Nephron (organoid): ENCODE results near the gene ZNF827.

Experiments used
- H3K27ac Mint-ChIP-seq, 3 experiments: 2 replicates each; pipeline ENCODE4 v1.8.0; 2020; ENCODE audit warnings: mixed read lengths in 3 of 3, mild to moderate bottlenecking in 2 of 3, moderate library complexity in 1 of 3
- H3K27me3 Mint-ChIP-seq: 2 replicates; pipeline ENCODE4 v1.8.0; 2021; ENCODE audit warnings: low read depth, mild to moderate bottlenecking, moderate library complexity, mixed read lengths
- H3K36me3 Mint-ChIP-seq: 2 replicates; pipeline ENCODE4 v1.8.0; 2020; ENCODE audit warnings: low read depth, mixed read lengths
- H3K4me1 Mint-ChIP-seq: 2 replicates; pipeline ENCODE4 v1.8.0; 2020; ENCODE audit warnings: mixed read lengths
- H3K4me3 Mint-ChIP-seq, 3 experiments: 2 replicates each; pipeline ENCODE4 v1.8.0; 2020; ENCODE audit warnings: mild to moderate bottlenecking in 3 of 3, mixed read lengths in 3 of 3, moderate library complexity in 2 of 3
- H3K9me3 Mint-ChIP-seq: 2 replicates; pipeline ENCODE4 v1.8.0; 2020; ENCODE audit warnings: mixed read lengths
- TF ChIP-seq, protein P1 (sequence below), 3 experiments: fragments of 200-600 bp; sonication (generic); IDR thresholded peaks; one replicate each; pipeline ENCODE4 v1.5.0; 2021; ENCODE audit warnings: antibody characterized with exemption in 3 of 3; ENCODE audit not compliant: unreplicated experiment in 3 of 3

Gene ZNF827

DNA sequence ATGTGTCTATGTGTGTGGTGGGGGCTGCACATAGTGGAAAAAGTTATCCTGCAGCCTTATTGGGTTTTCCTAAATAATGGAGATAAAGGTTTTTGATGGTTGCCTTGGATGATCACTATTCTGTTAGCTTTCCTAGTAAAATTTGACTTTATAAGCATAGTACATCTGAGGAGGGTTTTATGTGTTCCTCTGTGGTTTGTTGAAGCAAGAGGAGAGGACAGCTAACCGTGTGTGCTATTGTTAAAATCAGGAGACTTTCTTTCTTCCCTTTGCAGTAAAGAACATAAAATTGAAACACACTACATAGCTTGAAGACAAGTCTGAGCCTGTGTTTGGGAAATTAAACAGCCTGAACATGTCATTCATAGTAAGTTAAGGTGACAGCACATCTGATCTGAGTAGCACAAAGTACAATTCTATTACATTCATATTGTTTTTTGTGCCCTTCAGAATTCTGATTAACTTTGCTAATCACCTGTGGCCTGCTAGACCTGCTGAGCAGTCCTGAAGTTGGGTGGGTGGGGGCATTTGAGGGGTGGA is 221.9 kb downstream of the ZNF827 start:
- Mint-ChIP-seq H3K36me3 (no peaks in the 10 kb centered on the region), H3K4me1 (peaks cover 37% of the 10 kb centered on the region), H3K27ac (peak overlapping the region; percentile 28 to 83 (median 34)), H3K4me3 (no peak overlapping the region), H3K9me3 (peaks cover 8% of the 10 kb centered on the region), H3K27me3 (peaks cover 4% of the 10 kb centered on the region)
- TF ChIP-seq, protein P1, sequence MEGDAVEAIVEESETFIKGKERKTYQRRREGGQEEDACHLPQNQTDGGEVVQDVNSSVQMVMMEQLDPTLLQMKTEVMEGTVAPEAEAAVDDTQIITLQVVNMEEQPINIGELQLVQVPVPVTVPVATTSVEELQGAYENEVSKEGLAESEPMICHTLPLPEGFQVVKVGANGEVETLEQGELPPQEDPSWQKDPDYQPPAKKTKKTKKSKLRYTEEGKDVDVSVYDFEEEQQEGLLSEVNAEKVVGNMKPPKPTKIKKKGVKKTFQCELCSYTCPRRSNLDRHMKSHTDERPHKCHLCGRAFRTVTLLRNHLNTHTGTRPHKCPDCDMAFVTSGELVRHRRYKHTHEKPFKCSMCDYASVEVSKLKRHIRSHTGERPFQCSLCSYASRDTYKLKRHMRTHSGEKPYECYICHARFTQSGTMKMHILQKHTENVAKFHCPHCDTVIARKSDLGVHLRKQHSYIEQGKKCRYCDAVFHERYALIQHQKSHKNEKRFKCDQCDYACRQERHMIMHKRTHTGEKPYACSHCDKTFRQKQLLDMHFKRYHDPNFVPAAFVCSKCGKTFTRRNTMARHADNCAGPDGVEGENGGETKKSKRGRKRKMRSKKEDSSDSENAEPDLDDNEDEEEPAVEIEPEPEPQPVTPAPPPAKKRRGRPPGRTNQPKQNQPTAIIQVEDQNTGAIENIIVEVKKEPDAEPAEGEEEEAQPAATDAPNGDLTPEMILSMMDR (IDR thresholded peaks at IDR 0.05; ENCODE audit: unreplicated experiment in 3 of 3), result no peak

DNA sequence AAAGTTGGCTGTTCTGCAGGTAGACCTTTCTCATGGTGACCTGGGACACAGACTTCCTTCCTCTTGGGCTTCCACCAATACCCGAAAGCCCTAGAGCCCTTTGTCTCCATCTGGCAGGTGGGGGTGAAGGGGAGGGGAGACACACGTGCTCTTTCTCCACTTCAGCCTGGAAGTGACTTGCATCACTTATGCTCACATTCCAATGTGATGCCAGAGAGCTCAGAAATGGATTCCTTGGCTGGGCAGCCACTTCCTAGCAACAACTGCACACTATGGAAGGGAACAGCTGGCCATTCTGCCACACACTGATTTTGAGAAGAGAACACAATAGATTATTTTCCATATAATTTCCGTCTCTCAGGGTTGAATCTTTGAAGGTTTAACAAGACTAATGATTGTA is 222.4 kb downstream of the ZNF827 start:
- H3K4me1 Mint-ChIP-seq, result peaks cover 32% of the 10 kb centered on the region
- H3K36me3 Mint-ChIP-seq, result no peaks in the 10 kb centered on the region
- TF ChIP-seq, protein P1 (IDR thresholded peaks at IDR 0.05; ENCODE audit: unreplicated experiment in 3 of 3), result no peak
- H3K4me3 Mint-ChIP-seq, result no peak overlapping the region
- peaks cover 12% of the 10 kb centered on the region for H3K9me3 Mint-ChIP-seq
- H3K27ac Mint-ChIP-seq, result peak overlapping the region; percentile 28 to 83 (median 34)
- peaks cover 4% of the 10 kb centered on the region for H3K27me3 Mint-ChIP-seq

DNA sequence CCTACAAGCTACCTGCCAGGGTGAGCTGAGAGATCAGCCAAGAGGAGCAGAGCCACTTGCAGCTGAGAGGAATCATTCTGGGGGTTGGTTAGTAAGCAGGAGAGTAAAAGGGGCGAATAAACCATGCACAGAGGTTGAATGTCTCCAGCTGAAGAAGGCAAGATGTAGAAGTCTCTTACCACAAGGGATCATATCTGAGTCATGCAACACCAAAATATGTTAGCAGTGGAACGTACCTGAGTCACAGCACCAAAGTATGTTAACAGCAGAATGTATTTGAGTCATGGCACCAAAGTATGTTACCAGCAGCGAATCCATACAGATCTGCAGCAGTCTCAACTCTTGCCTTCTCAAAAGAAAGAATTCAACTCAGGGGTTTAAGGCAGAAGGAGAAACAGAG is 228.8 kb downstream of the ZNF827 start:
- Mint-ChIP-seq H3K27me3 (no peaks in the 10 kb centered on the region), H3K4me3 (no peak overlapping the region), H3K36me3 (no peaks in the 10 kb centered on the region), H3K4me1 (no peaks in the 10 kb centered on the region), H3K27ac (peak overlapping the region in 1 of 3 experiments; percentile 24), H3K9me3 (peaks cover 28% of the 10 kb centered on the region)
- TF ChIP-seq, protein P1 (IDR thresholded peaks at IDR 0.05; ENCODE audit: unreplicated experiment in 3 of 3), result no peak

DNA sequence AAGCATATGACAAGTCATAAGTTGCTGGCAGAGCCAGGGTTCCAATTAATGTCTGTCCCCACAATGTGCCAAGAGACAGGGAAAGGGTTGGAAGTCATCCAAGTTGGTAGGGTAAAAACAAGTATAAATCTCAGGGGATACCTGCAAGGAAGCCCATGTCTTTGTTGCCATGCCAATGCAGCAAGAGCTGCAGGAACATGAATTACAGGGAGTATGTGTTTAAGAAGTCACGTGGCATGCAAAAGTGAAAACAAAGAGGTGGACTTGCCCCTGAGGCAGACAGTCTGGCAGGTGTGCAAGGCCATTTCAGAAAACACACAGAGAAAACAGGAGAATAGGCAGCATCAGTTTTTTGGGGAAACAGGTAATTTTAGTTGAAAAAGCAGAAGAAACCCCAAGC is 229.3 kb downstream of the ZNF827 start:
- Mint-ChIP-seq H3K27ac (peak overlapping the region in 1 of 3 experiments; percentile 24), H3K27me3 (no peaks in the 10 kb centered on the region), H3K9me3 (peaks cover 28% of the 10 kb centered on the region), H3K4me3 (no peak overlapping the region), H3K36me3 (no peaks in the 10 kb centered on the region), H3K4me1 (no peaks in the 10 kb centered on the region)
- TF ChIP-seq, protein P1 (IDR thresholded peaks at IDR 0.05; ENCODE audit: unreplicated experiment in 3 of 3), result no peak
